ELR (cell line): ENCODE results near the gene SYCP2L.
"Not testable (repeated sequence)": the region's sequence is repeated elsewhere in the genome, so short reads cannot be mapped to it uniquely, and the experiment has no call there.

Experiments used
- DNase-seq: peaks from one replicate; pipeline ENCODE4 v3.0.0-alpha.2; 2015; ENCODE audit warnings: low read depth

Gene SYCP2L

DNA sequence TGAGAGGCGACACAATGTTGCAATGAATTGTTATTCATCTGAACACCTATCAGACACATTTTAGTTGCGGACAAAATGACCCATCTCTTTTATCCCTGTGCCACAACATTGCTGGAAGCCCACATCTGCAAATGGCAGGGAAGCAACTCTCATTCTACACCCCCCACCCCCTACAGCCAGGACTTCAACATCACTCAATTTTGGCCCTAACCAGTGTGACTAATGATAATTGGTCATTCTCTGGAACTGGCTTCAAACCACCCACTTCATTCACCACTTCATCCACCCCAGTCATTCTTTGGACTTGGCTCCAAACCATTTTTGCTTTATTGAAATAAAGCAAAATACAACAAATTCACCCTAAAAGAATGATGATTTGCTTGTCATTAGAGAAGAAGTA lies 6.5 kb upstream of the SYCP2L start:
- no peak for DNase-seq

GRCh38 chr6:10882253-10882630 lies 4.6 kb upstream of the SYCP2L start:
- not testable (repeated sequence) for DNase-seq

- no peak for DNase-seq
These were observed 4.1 kb upstream of the SYCP2L start for GRCh38 chr6:10882657-10883171.

GRCh38 chr6:10883312-10884244 lies 3.3 kb upstream of the SYCP2L start:
- DNase-seq: no peak

- DNase-seq: no peak
These were observed 2.4 kb upstream of the SYCP2L start for GRCh38 chr6:10884245-10884972.

GRCh38 chr6:10886365-10886690 lies 524 bp upstream of the SYCP2L start:
- not testable (repeated sequence) for DNase-seq

DNA sequence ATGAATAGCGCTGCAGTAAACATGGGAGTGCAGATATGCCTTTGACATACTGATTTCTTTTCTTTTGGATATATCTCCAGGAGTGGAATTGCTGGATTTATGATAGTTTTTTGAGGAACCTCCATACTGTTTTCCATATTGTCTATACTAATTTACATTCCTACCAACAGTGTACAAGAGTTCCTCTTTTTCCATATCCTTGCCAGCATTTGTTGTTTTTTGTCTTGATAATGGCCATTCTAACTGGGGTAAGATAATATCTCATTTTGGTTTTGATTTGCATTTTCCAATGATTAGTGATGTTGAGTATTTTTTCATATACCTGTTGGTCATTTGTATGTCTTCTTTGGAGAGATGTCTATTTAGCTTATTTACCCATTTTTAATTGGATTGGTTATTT lies 3.3 kb downstream of the SYCP2L start:
- DNase-seq: no peak

DNA sequence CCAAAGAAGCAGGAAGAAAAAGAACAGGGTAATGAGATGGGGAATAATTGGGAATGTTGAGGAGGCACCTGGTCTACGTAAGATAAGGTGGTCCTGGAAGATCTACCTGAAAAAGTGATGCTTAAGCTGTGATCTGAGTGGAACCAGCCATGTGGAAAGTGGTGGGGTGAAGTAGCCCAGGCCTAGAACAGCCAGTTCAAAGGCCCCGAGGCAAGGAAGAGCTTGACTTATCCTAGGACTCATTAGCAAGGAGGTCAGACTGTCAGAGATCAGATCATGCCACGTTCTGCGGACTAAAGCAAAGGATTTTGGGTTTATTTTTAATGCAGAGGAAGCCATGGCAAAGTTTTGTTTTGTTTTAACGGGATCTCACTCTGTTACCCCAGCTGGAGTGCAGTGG lies 5.1 kb downstream of the SYCP2L start:
- DNase-seq: no peak

- no peak for DNase-seq
These were observed 8.1 kb downstream of the SYCP2L start for GRCh38 chr6:10894958-10895357.

GRCh38 chr6:10896691-10897090 lies 9.8 kb downstream of the SYCP2L start:
- no peak for DNase-seq

GRCh38 chr6:10901770-10902169 lies 14.9 kb downstream of the SYCP2L start:
- DNase-seq: peak; percentile 2

DNA sequence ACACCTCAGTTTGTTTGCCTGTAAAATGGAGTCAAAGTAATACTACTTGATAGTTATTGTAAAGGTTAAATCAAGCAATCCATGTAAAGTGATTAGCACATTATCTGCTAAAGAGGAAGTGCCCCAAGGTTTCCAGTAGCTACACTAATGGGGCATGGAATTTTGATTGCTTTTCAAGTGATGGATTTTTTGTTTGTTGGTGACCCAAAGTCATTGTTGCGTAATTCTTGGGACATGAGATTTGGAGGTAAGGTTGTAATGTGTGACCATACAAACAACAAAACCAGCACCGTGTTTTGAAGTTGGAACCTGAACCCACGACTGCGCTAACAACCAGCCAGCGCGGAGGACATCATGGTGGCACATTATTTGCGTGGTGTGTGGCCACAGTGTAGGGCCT lies 17.2 kb downstream of the SYCP2L start:
- DNase-seq: no peak

GRCh38 chr6:10908228-10908627 lies 21.4 kb downstream of the SYCP2L start:
- no peak for DNase-seq

DNA sequence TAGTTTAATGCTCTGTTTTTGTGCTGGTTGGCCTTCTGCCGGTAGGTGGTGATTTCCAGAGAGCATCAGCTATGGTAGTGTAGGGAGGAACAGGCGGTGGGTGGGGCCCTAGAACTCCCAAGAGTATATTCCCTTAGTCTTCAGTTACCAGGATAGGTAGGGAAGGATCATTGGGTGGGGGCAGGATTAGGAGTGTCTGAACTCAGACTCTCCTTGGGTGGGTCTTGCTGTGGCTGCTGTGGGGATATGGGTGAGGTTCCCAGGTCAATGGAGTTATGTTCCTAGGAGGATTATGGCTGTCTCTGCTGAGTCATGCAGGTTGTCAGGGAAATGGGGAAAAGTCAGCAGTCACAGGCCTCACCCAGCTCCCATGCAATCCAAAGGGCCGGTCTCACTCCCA lies 32.7 kb downstream of the SYCP2L start:
- not testable (repeated sequence) for DNase-seq

DNA sequence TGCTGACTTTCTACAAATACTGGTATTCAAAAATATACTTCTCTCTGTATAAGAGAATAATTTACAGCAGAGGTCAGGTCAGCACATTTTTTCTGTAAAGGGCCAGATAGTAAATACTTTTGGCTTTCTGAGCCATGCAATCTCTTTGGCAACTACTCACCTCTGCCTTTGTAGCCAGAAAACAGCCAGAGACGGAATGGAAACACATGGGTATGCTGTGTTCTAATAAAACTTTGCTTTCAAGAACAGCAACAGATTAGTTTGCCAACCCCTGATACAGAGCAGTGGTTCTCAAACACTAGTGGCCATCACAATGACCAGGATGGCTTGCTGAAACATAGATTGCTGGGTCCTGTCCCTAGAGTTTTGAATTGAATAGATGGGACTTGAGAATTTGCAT lies 46.3 kb downstream of the SYCP2L start:
- DNase-seq: no peak

DNA sequence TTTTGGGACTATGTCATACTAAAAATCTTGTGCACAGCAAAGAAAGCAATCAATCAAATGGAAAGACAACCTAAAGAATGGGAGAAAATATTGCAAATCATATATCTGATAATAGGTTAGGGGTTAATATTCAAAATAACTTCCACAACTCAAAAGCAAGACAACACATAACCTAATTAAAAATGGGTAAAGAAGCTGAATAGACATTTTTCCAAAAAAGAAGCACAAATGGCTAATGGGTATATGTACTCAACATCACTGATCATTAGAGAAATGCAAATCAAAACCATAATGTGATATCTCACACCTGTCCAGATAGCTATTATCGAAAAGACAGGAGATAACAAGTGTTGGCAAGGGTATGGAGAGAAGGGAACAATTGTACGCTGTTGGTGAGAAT lies 53.0 kb downstream of the SYCP2L start:
- no peak for DNase-seq

GRCh38 chr6:10945845-10946244 lies 59.0 kb downstream of the SYCP2L start:
- no peak for DNase-seq

DNA sequence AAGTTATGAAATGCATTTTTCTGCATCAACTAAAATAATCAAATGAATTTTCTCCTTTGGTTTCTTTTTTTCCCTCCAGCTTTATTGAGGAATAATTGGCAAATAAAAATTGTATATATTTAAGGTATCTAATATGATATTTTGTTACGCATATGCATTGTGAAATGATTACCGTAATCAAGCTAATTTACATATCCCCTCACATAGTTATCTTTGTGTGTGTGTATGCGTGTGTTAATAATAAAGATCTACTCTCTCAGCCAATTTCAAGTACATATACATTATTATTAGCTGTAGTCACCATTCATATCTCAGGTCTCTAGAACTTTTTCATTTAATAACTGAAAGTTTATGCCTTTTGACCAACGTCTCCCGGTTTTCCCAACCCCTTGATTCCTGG lies 61.1 kb downstream of the SYCP2L start:
- DNase-seq: no peak

GRCh38 chr6:10949579-10950490 lies 63.0 kb downstream of the SYCP2L start:
- DNase-seq: no peak

DNA sequence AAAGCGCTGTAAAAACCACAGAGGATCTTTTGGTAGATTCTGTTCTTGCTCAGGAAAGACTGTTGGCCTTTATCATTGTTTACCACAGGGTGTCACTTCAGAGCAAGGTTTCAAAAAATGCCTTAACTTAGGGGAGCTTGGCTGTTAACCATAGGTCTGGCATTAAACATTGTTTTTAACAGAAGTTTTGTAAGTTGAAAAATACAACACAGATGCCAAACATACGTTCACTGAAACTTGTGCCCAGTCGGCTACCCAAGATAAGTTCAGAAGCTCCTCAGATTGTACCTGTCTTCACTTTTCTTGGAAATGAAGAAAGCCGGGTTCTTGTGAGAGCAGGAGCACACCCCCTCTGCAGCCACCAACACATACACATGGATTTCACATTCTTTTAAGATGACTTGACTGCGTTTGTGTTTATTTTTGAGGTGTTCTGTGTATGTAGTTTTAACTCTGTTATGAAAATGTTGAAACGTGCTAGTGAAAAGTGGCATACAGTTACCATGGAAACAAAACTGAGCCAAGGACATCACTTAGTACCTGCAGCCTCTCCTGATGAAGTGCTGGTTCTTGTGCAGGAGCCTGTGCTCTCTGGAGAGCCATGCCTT lies 64.9 kb downstream of the SYCP2L start:
- peak; percentile 82 for DNase-seq

- peak; percentile 81 for DNase-seq
These were observed 67.7 kb downstream of the SYCP2L start for GRCh38 chr6:10954590-10955010.

GRCh38 chr6:10956776-10957175 lies 69.9 kb downstream of the SYCP2L start:
- no peak for DNase-seq
